HUES6 (cell line): Measurements from ENCODE around the gene PHETA1.

Experiments
- H3K27ac ChIP-seq: 2 replicates; pipeline ENCODE4 v1.7.0; 2013; ENCODE audit warnings: low read depth, mild to moderate bottlenecking, low read length, inconsistent platforms
- H3K27me3 ChIP-seq: 2 replicates; pipeline ENCODE4 v1.6.1; 2013; ENCODE audit warnings: low read length; ENCODE audit not compliant: control insufficient read depth, insufficient read depth
- H3K36me3 ChIP-seq: 2 replicates; pipeline ENCODE4 v1.6.1; 2013; ENCODE audit warnings: low read length; ENCODE audit not compliant: control insufficient read depth, insufficient read depth
- H3K4me1 ChIP-seq: 2 replicates; pipeline ENCODE4 v1.6.1; 2013; ENCODE audit warnings: low read length; ENCODE audit not compliant: control insufficient read depth, insufficient read depth
- H3K4me3 ChIP-seq: 2 replicates; pipeline ENCODE4 v1.5.1; 2013; ENCODE audit warnings: low read depth, low read length
- H3K9ac ChIP-seq: one replicate; pipeline ENCODE4 v1.6.1; 2013; ENCODE audit warnings: mild to moderate bottlenecking, low read length
- H3K9me3 ChIP-seq: 2 replicates; pipeline ENCODE4 v1.6.1; 2013; ENCODE audit warnings: low read depth, low read length; ENCODE audit not compliant: control insufficient read depth, insufficient read depth

The PHETA1 gene

DNA sequence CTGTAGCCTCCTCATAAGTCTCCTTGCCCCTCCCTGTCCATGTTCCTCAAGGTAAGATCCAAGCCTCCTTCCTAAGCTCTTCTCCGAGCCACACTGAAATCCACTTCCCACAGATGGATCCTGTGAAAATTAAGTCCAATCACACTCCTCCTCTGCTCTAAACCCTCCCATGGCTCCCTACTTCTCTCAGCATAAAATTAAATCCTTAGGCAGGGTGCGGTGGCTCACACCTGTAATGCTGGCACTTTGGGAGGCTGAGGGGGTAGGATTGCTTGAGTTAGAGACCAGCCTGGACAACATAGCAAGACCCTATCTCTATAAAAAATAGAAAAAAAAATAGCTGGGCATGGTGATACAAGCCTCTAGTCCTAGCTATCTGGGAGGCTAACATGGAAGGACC is 2.3 kb downstream of the PHETA1 start:
- Histone ChIP-seq H3K4me3 (no peak overlapping the region), H3K9ac (no peak overlapping the region), H3K9me3 (no peaks in the 10 kb centered on the region), H3K36me3 (peaks cover 23% of the 10 kb centered on the region), H3K27ac (no peak overlapping the region), H3K4me1 (peaks cover 6% of the 10 kb centered on the region; the same call in 1 of the 2 replicates), H3K27me3 (peaks cover 11% of the 10 kb centered on the region; the same call in 1 of the 2 replicates)

GRCh38 chr12:111366075-111366474 is 2.8 kb downstream of the PHETA1 start:
- peaks cover 11% of the 10 kb centered on the region; the same call in 1 of the 2 replicates for H3K27me3 ChIP-seq
- no peak overlapping the region for H3K27ac ChIP-seq
- H3K36me3 ChIP-seq, result peaks cover 23% of the 10 kb centered on the region
- H3K4me1 ChIP-seq, result peaks cover 6% of the 10 kb centered on the region; the same call in 1 of the 2 replicates
- no peaks in the 10 kb centered on the region for H3K9me3 ChIP-seq
- H3K4me3 ChIP-seq, result no peak overlapping the region
- H3K9ac ChIP-seq, result no peak overlapping the region

GRCh38 chr12:111363578-111363977 is 5.3 kb downstream of the PHETA1 start:
- Histone ChIP-seq H3K36me3 (peaks cover 23% of the 10 kb centered on the region), H3K27ac (no peak overlapping the region), H3K9me3 (no peaks in the 10 kb centered on the region), H3K27me3 (peaks cover 10% of the 10 kb centered on the region; the same call in 1 of the 2 replicates), H3K4me3 (no peak overlapping the region), H3K4me1 (peaks cover 6% of the 10 kb centered on the region; the same call in 1 of the 2 replicates), H3K9ac (no peak overlapping the region)

- Histone ChIP-seq H3K4me1 (peaks cover 5% of the 10 kb centered on the region; the same call in 1 of the 2 replicates), H3K36me3 (peaks cover 23% of the 10 kb centered on the region), H3K4me3 (no peak overlapping the region), H3K27me3 (peaks cover 3% of the 10 kb centered on the region; the same call in 1 of the 2 replicates), H3K9ac (no peak overlapping the region), H3K27ac (no peak overlapping the region), H3K9me3 (no peaks in the 10 kb centered on the region)
These were observed 6.0 kb downstream of the PHETA1 start for GRCh38 chr12:111362687-111363475.

GRCh38 chr12:111361717-111362576 is 6.9 kb downstream of the PHETA1 start:
- Histone ChIP-seq H3K36me3 (peaks cover 23% of the 10 kb centered on the region), H3K27ac (no peak overlapping the region), H3K9me3 (no peaks in the 10 kb centered on the region), H3K9ac (no peak overlapping the region), H3K27me3 (no peaks in the 10 kb centered on the region), H3K4me3 (no peak overlapping the region), H3K4me1 (no peaks in the 10 kb centered on the region)

GRCh38 chr12:111361073-111361716 is 7.7 kb downstream of the PHETA1 start:
- no peak overlapping the region for H3K27ac ChIP-seq
- no peaks in the 10 kb centered on the region for H3K4me1 ChIP-seq
- no peak overlapping the region for H3K9ac ChIP-seq

GRCh38 chr12:111360325-111360930 is 8.5 kb downstream of the PHETA1 start:
- Histone ChIP-seq H3K4me3 (no peak overlapping the region), H3K36me3 (peaks cover 23% of the 10 kb centered on the region), H3K27me3 (no peaks in the 10 kb centered on the region), H3K27ac (no peak overlapping the region), H3K4me1 (no peaks in the 10 kb centered on the region), H3K9me3 (no peaks in the 10 kb centered on the region), H3K9ac (no peak overlapping the region)

More at GRCh38 chr12:111361073-111361716, 7.7 kb downstream of the PHETA1 start:
- Histone ChIP-seq H3K36me3 (peaks cover 23% of the 10 kb centered on the region), H3K4me3 (no peak overlapping the region), H3K9me3 (no peaks in the 10 kb centered on the region), H3K27me3 (no peaks in the 10 kb centered on the region)

GRCh38 chr12:111359914-111360276 is 9.0 kb downstream of the PHETA1 start:
- Histone ChIP-seq H3K9me3 (no peaks in the 10 kb centered on the region), H3K4me1 (no peaks in the 10 kb centered on the region), H3K4me3 (no peak overlapping the region), H3K27me3 (no peaks in the 10 kb centered on the region), H3K36me3 (peaks cover 18% of the 10 kb centered on the region), H3K27ac (no peak overlapping the region), H3K9ac (no peak overlapping the region)

DNA sequence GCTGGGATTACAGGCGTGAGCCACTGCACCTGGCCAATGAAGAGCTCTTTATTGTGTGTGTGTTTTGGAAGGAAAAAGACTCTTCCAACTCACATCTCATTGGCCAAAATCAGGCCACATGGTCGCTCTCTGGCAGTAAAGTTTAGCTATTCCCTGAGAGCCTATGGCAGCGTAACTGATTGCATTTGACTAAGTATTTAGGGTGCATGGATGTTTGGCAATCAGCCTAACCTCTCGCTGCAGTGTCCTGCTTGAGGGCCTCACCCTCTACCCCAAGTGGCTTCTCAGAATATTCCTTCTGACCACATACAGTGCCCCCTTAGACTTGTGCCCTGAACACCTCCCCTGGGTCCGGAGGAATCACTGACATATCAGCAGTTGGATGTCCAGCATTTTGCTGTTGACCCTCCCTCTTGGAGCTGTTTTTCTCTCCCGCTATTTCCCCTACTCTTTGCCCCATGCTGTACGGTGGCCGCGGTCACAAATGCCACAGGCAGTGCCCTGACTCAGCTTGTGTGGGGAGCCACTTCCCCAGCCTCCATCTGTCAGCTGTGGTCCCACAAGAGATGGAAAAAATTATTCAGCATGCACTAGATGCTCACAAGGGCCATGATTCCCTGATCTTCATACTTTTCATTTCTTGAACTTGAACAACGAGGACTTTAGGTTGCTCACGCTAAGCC is 9.5 kb downstream of the PHETA1 start:
- no peak overlapping the region for H3K4me3 ChIP-seq
- H3K9ac ChIP-seq, result no peak overlapping the region
- no peaks in the 10 kb centered on the region for H3K9me3 ChIP-seq
- H3K36me3 ChIP-seq, result peaks cover 16% of the 10 kb centered on the region
- no peak overlapping the region for H3K27ac ChIP-seq
- no peaks in the 10 kb centered on the region for H3K27me3 ChIP-seq
- no peaks in the 10 kb centered on the region for H3K4me1 ChIP-seq

DNA sequence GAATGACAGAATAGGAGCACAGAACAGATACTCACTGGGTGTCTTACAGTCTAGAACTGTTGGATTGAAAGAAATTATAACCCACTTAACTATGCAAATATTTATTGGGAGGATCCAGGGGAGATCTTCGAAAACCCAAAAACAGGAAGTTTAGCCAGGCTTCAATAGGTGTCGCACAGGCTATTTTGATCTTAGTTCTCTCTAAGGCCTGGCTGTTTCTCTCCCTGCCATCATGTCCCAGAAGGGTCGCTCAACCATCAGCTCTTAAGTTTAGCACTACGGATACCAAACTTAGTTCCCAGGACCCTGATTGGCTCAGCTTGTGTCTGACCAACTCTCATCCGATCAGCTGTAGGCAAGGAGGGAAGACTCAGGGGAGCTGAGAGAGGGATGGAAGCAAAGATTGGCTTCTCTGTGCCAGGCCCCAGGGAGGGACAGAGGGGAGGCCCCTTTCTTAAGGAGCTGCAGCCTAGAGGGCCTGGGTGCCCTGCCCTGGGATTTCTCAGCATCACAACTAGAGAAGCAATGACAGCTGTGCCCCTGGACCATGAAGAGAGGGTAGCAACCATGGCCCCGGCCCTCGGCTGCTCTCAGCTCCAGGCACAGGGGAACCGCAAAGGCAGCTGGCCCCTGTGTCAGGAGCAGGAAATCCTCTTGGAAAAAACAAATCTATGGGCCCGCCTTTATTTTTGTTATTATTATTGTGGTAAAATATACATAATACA is 13.5 kb downstream of the PHETA1 start:
- Histone ChIP-seq H3K9me3 (no peaks in the 10 kb centered on the region), H3K27me3 (no peaks in the 10 kb centered on the region), H3K9ac (no peak overlapping the region), H3K4me3 (no peak overlapping the region), H3K27ac (no peak overlapping the region), H3K36me3 (no peaks in the 10 kb centered on the region), H3K4me1 (no peaks in the 10 kb centered on the region)
